Measurements from ENCODE around the gene CIAO3.
A peak's percentile ranks its signal among the peaks of the same experiment; 100 is the strongest.
"Not testable (repeated sequence)": the region's sequence is repeated elsewhere in the genome, so short reads cannot be mapped to it uniquely, and the experiment has no call there.

Gene CIAO3

GRCh38 chr16:694187-694862, 46.5 kb downstream of the CIAO3 start:
- no peaks in the 10 kb centered on the region for H3K27me3 ChIP-seq (ENCODE audit: insufficient read depth, low read length)
- H3K9me3 ChIP-seq (ENCODE audit: low read length): no peaks in the 10 kb centered on the region
- peaks cover 4% of the 10 kb centered on the region for H3K4me1 ChIP-seq (ENCODE audit: insufficient read depth, low read length)
- peaks cover 3% of the 10 kb centered on the region for H3K36me3 ChIP-seq (ENCODE audit: insufficient read depth, low read length)
- no peak overlapping the region for H2AFZ ChIP-seq (ENCODE audit: low read depth, low read length)
- H3K4me3 ChIP-seq (ENCODE audit: low read length): no peak overlapping the region

DNA sequence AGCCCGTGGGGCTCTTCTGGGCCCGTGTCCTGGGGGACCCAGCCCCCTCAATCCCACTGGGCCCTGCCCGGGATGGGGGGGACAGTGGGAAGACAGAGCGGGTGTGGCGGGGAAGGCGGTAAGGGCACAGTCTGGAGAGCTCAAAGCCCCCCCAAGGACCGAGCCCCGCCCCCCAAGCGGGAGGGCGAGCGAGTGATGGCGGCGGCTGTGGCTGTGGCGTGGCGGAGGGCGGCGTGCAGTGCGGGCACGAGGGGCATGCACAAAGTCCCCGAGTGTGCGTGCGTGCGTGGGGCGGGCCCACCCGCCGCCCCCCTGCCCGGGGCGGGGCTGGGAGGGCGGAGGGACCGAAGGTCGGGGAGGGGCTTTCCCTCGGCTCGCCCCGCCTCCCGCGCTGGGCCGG, 47.0 kb downstream of the CIAO3 start:
- Histone ChIP-seq H3K36me3 (ENCODE audit: insufficient read depth, low read length) (peaks cover 3% of the 10 kb centered on the region), H3K4me1 (ENCODE audit: insufficient read depth, low read length) (peaks cover 7% of the 10 kb centered on the region), H2AFZ (ENCODE audit: low read depth, low read length) (no peak overlapping the region), H3K27me3 (ENCODE audit: insufficient read depth, low read length) (no peaks in the 10 kb centered on the region), H3K4me3 (ENCODE audit: low read length) (no peak overlapping the region), H3K9me3 (ENCODE audit: low read length) (no peaks in the 10 kb centered on the region)

DNA sequence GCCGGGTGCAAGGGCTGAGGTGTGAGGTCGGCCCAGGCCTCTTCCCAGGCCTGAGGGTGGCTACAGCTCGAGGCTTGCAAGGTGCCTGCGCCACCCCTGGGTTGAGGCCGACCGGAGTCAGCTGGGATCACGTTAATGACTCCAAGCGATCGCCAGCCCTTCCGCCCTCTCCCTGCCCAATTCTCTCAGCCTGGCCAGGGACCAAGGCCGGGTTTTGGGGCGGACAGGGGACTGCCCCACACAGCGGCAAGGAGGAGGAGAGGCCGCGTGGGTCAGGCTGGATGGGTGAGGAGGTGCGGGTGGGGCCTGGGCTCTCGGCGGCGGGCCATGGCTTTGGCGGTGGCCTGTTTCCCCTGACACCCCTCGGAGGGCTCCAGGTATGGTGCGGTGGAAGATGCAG, 47.4 kb downstream of the CIAO3 start:
- peaks cover 3% of the 10 kb centered on the region for H3K36me3 ChIP-seq (ENCODE audit: insufficient read depth, low read length)
- no peak overlapping the region for H3K4me3 ChIP-seq (ENCODE audit: low read length)
- no peaks in the 10 kb centered on the region for H3K9me3 ChIP-seq (ENCODE audit: low read length)
- H3K27me3 ChIP-seq (ENCODE audit: insufficient read depth, low read length): no peaks in the 10 kb centered on the region
- H3K4me1 ChIP-seq (ENCODE audit: insufficient read depth, low read length): peaks cover 7% of the 10 kb centered on the region
- no peak overlapping the region for H2AFZ ChIP-seq (ENCODE audit: low read depth, low read length)

GRCh38 chr16:692356-693108, 48.3 kb downstream of the CIAO3 start:
- no peak overlapping the region for H3K4me3 ChIP-seq (ENCODE audit: low read length)
- no peak overlapping the region for H2AFZ ChIP-seq (ENCODE audit: low read depth, low read length)
- no peaks in the 10 kb centered on the region for H3K27me3 ChIP-seq (ENCODE audit: insufficient read depth, low read length)
- peaks cover 8% of the 10 kb centered on the region for H3K36me3 ChIP-seq (ENCODE audit: insufficient read depth, low read length)
- peaks cover 7% of the 10 kb centered on the region for H3K4me1 ChIP-seq (ENCODE audit: insufficient read depth, low read length)
- no peaks in the 10 kb centered on the region for H3K9me3 ChIP-seq (ENCODE audit: low read length)

DNA sequence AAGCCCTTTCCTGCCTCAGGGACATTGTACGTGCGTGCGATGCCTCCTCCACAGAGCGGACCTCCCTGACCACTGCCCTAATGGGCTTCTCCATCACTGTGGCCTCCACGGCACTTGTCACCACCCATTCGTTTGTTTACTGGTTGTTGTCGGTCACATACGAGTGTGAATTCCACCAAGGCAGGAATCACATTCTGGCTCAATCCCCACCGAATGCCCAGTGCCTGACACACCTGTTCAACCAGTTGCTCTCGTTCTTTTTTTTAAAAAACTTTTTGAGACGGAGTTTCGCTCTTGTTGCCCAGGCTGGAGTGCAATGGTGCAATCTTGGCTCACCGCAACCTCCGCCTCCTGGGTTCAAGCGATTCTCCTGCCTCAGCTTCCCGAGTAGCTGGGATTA, 49.6 kb downstream of the CIAO3 start:
- not testable (repeated sequence) for H2AFZ ChIP-seq (ENCODE audit: low read depth, low read length); H3K9me3 ChIP-seq (ENCODE audit: low read length); H3K4me1 ChIP-seq (ENCODE audit: insufficient read depth, low read length); H3K4me3 ChIP-seq (ENCODE audit: low read length); H3K27me3 ChIP-seq (ENCODE audit: insufficient read depth, low read length)
- peaks cover 18% of the 10 kb centered on the region for H3K36me3 ChIP-seq (ENCODE audit: insufficient read depth, low read length)

GRCh38 chr16:689175-689897, 51.5 kb downstream of the CIAO3 start:
- Histone ChIP-seq H3K4me3 (ENCODE audit: low read length) (peak overlapping the region; percentile 72), H3K36me3 (ENCODE audit: insufficient read depth, low read length) (peaks cover 30% of the 10 kb centered on the region), H3K9me3 (ENCODE audit: low read length) (no peaks in the 10 kb centered on the region), H2AFZ (ENCODE audit: low read depth, low read length) (no peak overlapping the region), H3K27me3 (ENCODE audit: insufficient read depth, low read length) (no peaks in the 10 kb centered on the region), H3K4me1 (ENCODE audit: insufficient read depth, low read length) (peaks cover 7% of the 10 kb centered on the region)

DNA sequence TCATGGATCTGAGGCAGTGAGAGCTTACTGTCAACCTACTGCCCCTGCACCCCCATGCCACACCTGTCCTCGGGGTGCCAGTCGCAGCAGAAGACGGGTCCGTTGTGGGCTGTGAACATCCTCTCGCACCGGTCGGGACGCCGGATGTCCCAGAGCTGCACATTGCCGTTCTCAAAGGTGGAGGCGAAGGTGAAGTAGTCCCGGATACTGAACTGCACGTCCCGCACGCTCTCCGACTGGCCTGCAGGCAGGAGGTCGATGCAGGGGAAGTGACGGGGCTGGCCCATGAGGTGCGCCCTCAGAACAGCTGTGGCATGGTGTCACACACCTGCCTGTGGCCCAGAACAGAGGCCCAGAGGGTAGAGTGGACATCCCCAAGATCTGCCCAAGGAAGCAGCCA, 53.3 kb downstream of the CIAO3 start:
- no peaks in the 10 kb centered on the region for H3K27me3 ChIP-seq (ENCODE audit: insufficient read depth, low read length)
- no peaks in the 10 kb centered on the region for H3K9me3 ChIP-seq (ENCODE audit: low read length)
- no peak overlapping the region for H3K4me3 ChIP-seq (ENCODE audit: low read length)
- H3K4me1 ChIP-seq (ENCODE audit: insufficient read depth, low read length): peaks cover 8% of the 10 kb centered on the region
- H3K36me3 ChIP-seq (ENCODE audit: insufficient read depth, low read length): peaks cover 43% of the 10 kb centered on the region
- H2AFZ ChIP-seq (ENCODE audit: low read depth, low read length): no peak overlapping the region

GRCh38 chr16:686459-687260, 54.1 kb downstream of the CIAO3 start:
- H3K4me1 ChIP-seq (ENCODE audit: insufficient read depth, low read length): peaks cover 13% of the 10 kb centered on the region
- H2AFZ ChIP-seq (ENCODE audit: low read depth, low read length): no peak overlapping the region
- H3K4me3 ChIP-seq (ENCODE audit: low read length): no peak overlapping the region
- H3K36me3 ChIP-seq (ENCODE audit: insufficient read depth, low read length): peaks cover 51% of the 10 kb centered on the region
- no peaks in the 10 kb centered on the region for H3K27me3 ChIP-seq (ENCODE audit: insufficient read depth, low read length)
- no peaks in the 10 kb centered on the region for H3K9me3 ChIP-seq (ENCODE audit: low read length)

DNA sequence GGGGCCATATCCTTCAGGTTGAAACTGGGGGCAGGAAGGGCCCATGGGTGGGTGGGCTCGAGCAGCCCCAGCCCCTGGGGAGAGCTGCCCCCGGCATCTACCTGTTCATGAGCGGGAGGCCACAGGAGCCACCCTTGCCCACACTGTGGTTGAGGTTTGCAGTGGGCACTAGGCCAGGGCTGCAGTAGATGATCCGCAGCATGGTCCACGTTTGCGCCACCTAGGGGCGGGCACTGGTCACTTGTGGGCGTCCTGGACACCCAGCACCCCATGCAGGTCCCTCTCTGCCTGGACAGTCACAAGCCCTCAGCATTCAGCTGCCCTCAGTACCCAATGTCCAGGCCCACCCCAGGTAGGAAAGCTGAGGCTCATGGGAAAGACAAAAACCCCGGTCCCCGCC, 54.8 kb downstream of the CIAO3 start:
- no peak overlapping the region for H3K4me3 ChIP-seq (ENCODE audit: low read length)
- H2AFZ ChIP-seq (ENCODE audit: low read depth, low read length): no peak overlapping the region
- H3K27me3 ChIP-seq (ENCODE audit: insufficient read depth, low read length): no peaks in the 10 kb centered on the region
- H3K9me3 ChIP-seq (ENCODE audit: low read length): no peaks in the 10 kb centered on the region
- peaks cover 20% of the 10 kb centered on the region for H3K4me1 ChIP-seq (ENCODE audit: insufficient read depth, low read length)
- H3K36me3 ChIP-seq (ENCODE audit: insufficient read depth, low read length): peaks cover 55% of the 10 kb centered on the region

- no peak overlapping the region for H2AFZ ChIP-seq (ENCODE audit: low read depth, low read length)
- H3K27me3 ChIP-seq (ENCODE audit: insufficient read depth, low read length): no peaks in the 10 kb centered on the region
- H3K4me3 ChIP-seq (ENCODE audit: low read length): no peak overlapping the region
- peaks cover 55% of the 10 kb centered on the region for H3K36me3 ChIP-seq (ENCODE audit: insufficient read depth, low read length)
- H3K9me3 ChIP-seq (ENCODE audit: low read length): no peaks in the 10 kb centered on the region
- H3K4me1 ChIP-seq (ENCODE audit: insufficient read depth, low read length): peaks cover 23% of the 10 kb centered on the region
Measured at GRCh38 chr16:684961-685696, 55.7 kb downstream of the CIAO3 start.

DNA sequence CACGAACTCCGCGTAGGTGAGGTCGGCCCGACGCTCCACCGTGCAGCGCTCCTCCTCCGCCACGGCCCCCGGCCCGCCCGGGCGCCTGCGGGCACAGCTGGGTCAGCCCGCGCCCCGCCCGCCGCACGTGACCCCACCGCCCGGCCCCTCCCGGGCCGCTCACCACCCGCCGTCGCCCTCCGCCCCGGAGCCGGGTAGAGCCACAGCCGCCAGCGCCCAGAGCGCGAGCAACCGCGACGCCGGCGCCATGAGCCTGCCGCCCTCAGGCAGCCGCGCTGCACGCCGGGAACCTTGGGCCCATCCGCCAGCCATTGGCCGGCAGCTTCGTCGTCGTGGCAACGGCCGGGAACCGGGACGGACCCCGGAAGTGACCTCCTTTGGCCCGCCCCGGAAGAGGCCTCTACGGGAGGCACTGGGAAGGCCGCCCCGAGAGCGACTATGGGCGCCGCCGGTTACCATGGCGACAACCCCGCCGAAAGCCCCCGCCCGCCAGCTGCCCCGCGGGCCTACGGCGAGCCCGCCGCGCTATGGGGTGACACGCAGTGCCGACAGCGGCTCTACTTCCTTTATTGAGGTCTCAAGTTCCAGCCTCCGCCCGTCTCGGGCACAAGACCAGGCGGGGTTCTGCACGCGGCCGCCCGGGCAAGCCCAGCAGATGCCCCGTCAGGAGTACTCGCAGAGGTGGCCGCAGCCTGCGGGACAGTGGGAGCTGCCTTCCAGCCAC, 56.6 kb downstream of the CIAO3 start, which contains the start of gene JMJD8:
TSS of gene JMJD8 (minus strand) at position 264 of the 724 bp plus-strand sequence. CDS start at position 249, 15 bp downstream.
- Histone ChIP-seq H3K36me3 (ENCODE audit: insufficient read depth, low read length) (peaks cover 55% of the 10 kb centered on the region), H2AFZ (ENCODE audit: low read depth, low read length) (no peak within 1 kb of the TSS), H3K4me1 (ENCODE audit: insufficient read depth, low read length) (peaks cover 17% of the 10 kb centered on the region), H3K27me3 (ENCODE audit: insufficient read depth, low read length) (no peaks in the 10 kb centered on the region), H3K9me3 (ENCODE audit: low read length) (no peaks in the 10 kb centered on the region), H3K4me3 (ENCODE audit: low read length) (peak within 1 kb of the TSS; percentile 40)
